K562 (cell line): ENCODE results near the gene ZC3H18. TPM values are rescaled to one million over a fixed set of nuclear protein-coding genes. Genes with fewer than 3 reads are reported as not detected.
A peak's percentile ranks its signal among the peaks of the same experiment; 100 is the strongest.

Source experiments
- COPS2 ChIP-seq: fragments of 450-650 bp; conservative IDR thresholded peaks from 2 replicates; pipeline ENCODE4 v1.6.1; 2016; ENCODE audit warnings: mild to moderate bottlenecking, moderate library complexity
- DIDO1 ChIP-seq: fragments of 450-650 bp; IDR thresholded peaks from 2 replicates; pipeline ENCODE4 v1.6.1; 2016; ENCODE audit warnings: low read depth, missing biosample characterization, missing genetic modification characterization
- EP300 ChIP-seq: IDR thresholded peaks from 2 replicates; pipeline ENCODE4 v1.6.1; 2012; ENCODE audit warnings: low read length, improper control_type of control experiment
- FOS ChIP-seq: IDR thresholded peaks from 3 replicates; pipeline ENCODE4 v1.6.1; 2011; ENCODE audit not compliant: insufficient read length; ENCODE audit errors: extremely low read depth
- HNRNPLL ChIP-seq: fragments of 200-400 bp; formaldehyde crosslinking; IDR thresholded peaks from 2 replicates; pipeline ENCODE4 v1.6.1; 2017; ENCODE audit warnings: low read length, low read depth, mild to moderate bottlenecking; ENCODE audit not compliant: poor library complexity, severe bottlenecking
- MLX ChIP-seq, 2 experiments: fragments of 450-650 bp in 1 of 2; sonication (generic) in 1 of 2; formaldehyde crosslinking; conservative IDR thresholded peaks; 2 replicates each; pipeline versions ENCODE4 v1.4.0 to v1.8.1; 2020 to 2022; ENCODE audit warnings: mild to moderate bottlenecking in 1 of 2, missing genetic modification reagents in 1 of 2
- NFYB ChIP-seq: IDR thresholded peaks from 2 replicates; pipeline ENCODE4 v1.6.1; 2011; ENCODE audit warnings: mild to moderate bottlenecking, moderate library complexity; ENCODE audit not compliant: insufficient read length; ENCODE audit errors: extremely low read depth
- PKNOX1 ChIP-seq: fragments of 450-650 bp; IDR thresholded peaks from 2 replicates; pipeline ENCODE4 v1.6.1; 2016
- POLR2AphosphoS5 ChIP-seq: IDR thresholded peaks from 2 replicates; pipeline ENCODE4 v1.6.1; 2011; ENCODE audit warnings: mild to moderate bottlenecking, low read depth, low read length, moderate library complexity; ENCODE audit not compliant: control insufficient read depth, insufficient read depth
- ZNF263 ChIP-seq: sonication (generic); formaldehyde crosslinking; IDR thresholded peaks from 2 replicates; pipeline ENCODE4 v1.8.0; 2022; ENCODE audit warnings: mild to moderate bottlenecking, missing genetic modification reagents, borderline replicate concordance
- ZNF511 ChIP-seq: sonication (generic); formaldehyde crosslinking; IDR thresholded peaks from 2 replicates; pipeline ENCODE4 v1.8.0; 2022; ENCODE audit warnings: mild to moderate bottlenecking, missing genetic modification reagents
- polyA plus RNA-seq, 8 experiments: library from polyadenylated mRNA; depleted of rRNA in 4 of 8; stranded (reverse) in 5 of 8; unstranded in 3 of 8; fragments of >200 nt; fragmentation: Nextera tagmentation in 2 of 8; fragmentation: Illumina TruSeq in 1 of 8; extraction: Ambion mirVana in 2 of 8; extraction: Trizol in 1 of 8; gene quantifications; 2 replicates each; pipeline versions ENCODE4 v1.2.1 to v1.2.3, GENCODE V29; 2011 to 2014; ENCODE audit warnings: inconsistent platforms in 1 of 8, missing spikeins in 1 of 8
- total RNA-seq, 7 experiments: library from RNA; depleted of rRNA in 6 of 7; stranded (reverse); fragments of >200 nt in 6 of 7; fragmentation: Illumina TruSeq in 2 of 7; extraction: Trizol in 2 of 7; gene quantifications; 2 replicates each; pipeline versions ENCODE4 v1.2.1 to v1.2.3, GENCODE V29; 2011 to 2021; ENCODE audit warnings: low replicate concordance in 1 of 7

The ZC3H18 gene
- total and polyA plus RNA-seq, 9 of the 15 experiments (the other 6 are each of a cell fraction or from before 2014, with no cell fraction given): 1.7 to 88.7 (median 26.9) TPM

DNA sequence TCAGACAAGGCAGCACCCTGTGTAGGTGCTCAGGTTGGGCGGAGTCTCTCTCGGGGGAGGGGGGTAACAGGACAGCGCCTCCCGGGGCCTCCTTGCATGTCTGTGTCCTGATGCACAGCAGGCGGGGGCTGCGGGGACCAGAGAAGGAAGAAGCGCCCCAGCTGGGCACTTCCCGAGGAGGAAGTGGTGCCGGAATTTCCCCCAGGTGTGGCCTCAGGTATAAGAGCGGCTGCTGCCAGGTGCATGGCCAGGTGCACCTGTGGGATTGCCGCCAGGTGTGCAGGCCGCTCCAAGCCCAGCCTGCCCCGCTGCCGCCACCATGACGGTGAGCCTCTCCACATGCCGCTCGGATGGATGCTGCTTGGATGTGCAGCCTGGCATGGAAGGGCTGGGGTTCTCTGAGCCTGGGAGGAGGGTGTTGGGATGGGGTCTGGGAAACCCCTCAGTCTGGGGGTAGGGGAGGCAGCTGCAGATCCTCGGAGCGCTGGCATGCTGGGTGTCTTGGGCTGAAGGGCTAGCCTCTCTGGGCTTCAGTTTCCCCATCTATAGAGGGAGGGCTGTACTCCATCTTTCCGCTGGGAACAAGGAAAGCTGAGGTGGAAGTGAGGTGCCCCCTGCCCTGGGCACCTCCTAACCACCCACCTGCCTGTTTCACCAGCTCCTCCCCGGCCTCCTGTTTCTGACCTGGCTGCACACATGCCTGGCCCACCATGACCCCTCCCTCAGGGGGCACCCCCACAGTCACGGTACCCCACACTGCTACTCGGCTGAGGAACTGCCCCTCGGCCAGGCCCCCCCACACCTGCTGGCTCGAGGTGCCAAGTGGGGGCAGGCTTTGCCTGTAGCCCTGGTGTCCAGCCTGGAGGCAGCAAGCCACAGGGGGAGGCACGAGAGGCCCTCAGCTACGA lies 68.4 kb downstream of the ZC3H18 start, which contains the start of gene IL17C (continued):
- 0 out of 2 replicates have a peak, but pooled peaks have one; percentile 30 for TF ChIP-seq ZNF511 (CRISPR knock-in tag)
- no peak for TF ChIP-seq PKNOX1
- TF ChIP-seq DIDO1: no peak
- TF ChIP-seq HNRNPLL: no peak
- TF ChIP-seq NFYB: no peak
- no peak for TF ChIP-seq EP300
- TF ChIP-seq MLX (CRISPR knock-in tag; conservative IDR thresholded peaks at IDR 0.05): no peak
- no peak for TF ChIP-seq COPS2
- no peak for TF ChIP-seq FOS
- TF ChIP-seq ZNF263 (CRISPR knock-in tag): no peak
- TF ChIP-seq POLR2AphosphoS5: no peak
